CD4-positive, alpha-beta T cell (primary cell): ENCODE data around the gene TNS1. TPM values are rescaled to one million over a fixed set of nuclear protein-coding genes. Genes with fewer than 3 reads are reported as not detected.

Experiments
- ATAC-seq: fragments of 200-7000 bp; cut with Tn5 transposase; one replicate; pipeline ENCODE4 v1.10.0; 2022; ENCODE audit warnings: mild to moderate bottlenecking; ENCODE audit not compliant: poor library complexity
- CTCF ChIA-PET: fragments of 350-600 bp; sonication (Branson Sonifier 250); formaldehyde crosslinking; loops from one replicate; lab custom pipeline; 2021; ENCODE audit warnings: antibody characterized with exemption, inconsistent platforms; lab: Charles Lee
- POLR2A ChIA-PET: fragments of 350-600 bp; sonication (Branson Sonifier 250); formaldehyde crosslinking; loops from one replicate; lab custom pipeline; 2021; ENCODE audit warnings: antibody characterized with exemption, inconsistent platforms; lab: Charles Lee
- DNase-seq, 14 experiments: peaks; one replicate each; pipeline ENCODE4 v3.0.0-alpha.2; 2013 to 2020; ENCODE audit warnings: mixed read lengths in 2 of 14
- H3K27ac ChIP-seq, 2 donors: one replicate each; pipeline versions ENCODE4 v1.5.1 to v1.7.0; 2013; ENCODE audit warnings: low read length in 2 of 2, low read depth in 1 of 2, mild to moderate bottlenecking in 1 of 2
- H3K27me3 ChIP-seq, 2 experiments: 1 replicate in 1 of 2; 2 replicates in 1 of 2; pipeline versions ENCODE4 v1.6.1 to v1.7.0; 2013; ENCODE audit warnings: low read length in 2 of 2, control low read depth in 1 of 2, mild to moderate bottlenecking in 1 of 2, moderate library complexity in 1 of 2; ENCODE audit not compliant: insufficient read depth in 2 of 2, control insufficient read depth in 1 of 2
- H3K36me3 ChIP-seq: one replicate; pipeline ENCODE4 v1.6.1; 2013; ENCODE audit warnings: low read length, control low read depth; ENCODE audit not compliant: insufficient read depth
- H3K4me1 ChIP-seq: one replicate; pipeline ENCODE4 v1.6.1; 2013; ENCODE audit warnings: low read length, control low read depth; ENCODE audit not compliant: insufficient read depth
- H3K4me3 ChIP-seq: one replicate; pipeline ENCODE4 v1.5.1; 2013; ENCODE audit warnings: mild to moderate bottlenecking, low read length, moderate library complexity
- H3K9me3 ChIP-seq, 2 experiments: 1 replicate in 1 of 2; 2 replicates in 1 of 2; pipeline versions ENCODE4 v1.6.1 to v1.7.0; 2013; ENCODE audit warnings: low read length in 2 of 2, mild to moderate bottlenecking in 2 of 2, control low read depth in 1 of 2, moderate library complexity in 1 of 2; ENCODE audit not compliant: control insufficient read depth in 1 of 2, insufficient read depth in 1 of 2
- H3K27ac Mint-ChIP-seq: one replicate; pipeline ENCODE4 v1.8.0; 2020; ENCODE audit warnings: mixed read lengths
- H3K27me3 Mint-ChIP-seq: one replicate; pipeline ENCODE4 v1.8.0; 2021; ENCODE audit warnings: mixed read lengths
- H3K36me3 Mint-ChIP-seq: one replicate; pipeline ENCODE4 v1.8.0; 2021; ENCODE audit warnings: low read depth, mixed read lengths
- H3K4me1 Mint-ChIP-seq: one replicate; pipeline ENCODE4 v1.8.0; 2021; ENCODE audit warnings: low read depth, mixed read lengths
- H3K4me3 Mint-ChIP-seq: one replicate; pipeline ENCODE4 v1.8.0; 2020; ENCODE audit warnings: mild to moderate bottlenecking, mixed read lengths
- H3K9me3 Mint-ChIP-seq: one replicate; pipeline ENCODE4 v1.8.0; 2020; ENCODE audit warnings: mixed read lengths
- CTCF ChIP-seq: fragments of 200-600 bp; IDR thresholded peaks from one replicate; pipeline ENCODE4 v1.8.0; 2022; ENCODE audit warnings: antibody characterized with exemption, mild to moderate bottlenecking
- intact Hi-C, 2 experiments: fragments of 100-400 bp; cut with DNase I in 1 of 2; cut with micrococcal nuclease in 1 of 2; formaldehyde crosslinking; loops; one replicate each; pipeline versions ENCODE4 v1.15.1 to v1.9.0; 2023 to 2025; cut with DNase I, micrococcal nuclease
- total RNA-seq, 174 experiments: library from RNA in 2 of 174; stranded (reverse) in 2 of 174; gene quantifications; one replicate each; pipeline ENCODE4 v1.2.3 and lab custom pipeline; 2021 to 2026

Gene TNS1
- total RNA-seq, 2 experiments from 2014 or later, result 0.25 to 0.34 TPM

GRCh38 chr2:217872319-217872718 is 130.5 kb downstream of the TNS1 start:
- Mint-ChIP-seq H3K36me3 (no peaks in the 10 kb centered on the region), H3K27me3 (no peaks in the 10 kb centered on the region), H3K27ac (no peak overlapping the region), H3K9me3 (no peaks in the 10 kb centered on the region), H3K4me3 (no peak overlapping the region), H3K4me1 (no peaks in the 10 kb centered on the region)
- DNase-seq (no peak), ATAC-seq (no peak)
- POLR2A ChIA-PET, result no interaction called here
- no peaks in the 10 kb centered on the region for H3K4me1 ChIP-seq
- H3K36me3 ChIP-seq, result no peaks in the 10 kb centered on the region
- TF ChIP-seq CTCF, result no peak
- peaks cover 0 to 3% of the 10 kb centered on the region in 2 experiments for H3K9me3 ChIP-seq
- intact Hi-C loops, result no loop called here
- CTCF ChIA-PET, result no interaction called here
- H3K27me3 ChIP-seq, result no peaks in the 10 kb centered on the region
- no peak overlapping the region for H3K4me3 ChIP-seq
- no peak overlapping the region for H3K27ac ChIP-seq

DNA sequence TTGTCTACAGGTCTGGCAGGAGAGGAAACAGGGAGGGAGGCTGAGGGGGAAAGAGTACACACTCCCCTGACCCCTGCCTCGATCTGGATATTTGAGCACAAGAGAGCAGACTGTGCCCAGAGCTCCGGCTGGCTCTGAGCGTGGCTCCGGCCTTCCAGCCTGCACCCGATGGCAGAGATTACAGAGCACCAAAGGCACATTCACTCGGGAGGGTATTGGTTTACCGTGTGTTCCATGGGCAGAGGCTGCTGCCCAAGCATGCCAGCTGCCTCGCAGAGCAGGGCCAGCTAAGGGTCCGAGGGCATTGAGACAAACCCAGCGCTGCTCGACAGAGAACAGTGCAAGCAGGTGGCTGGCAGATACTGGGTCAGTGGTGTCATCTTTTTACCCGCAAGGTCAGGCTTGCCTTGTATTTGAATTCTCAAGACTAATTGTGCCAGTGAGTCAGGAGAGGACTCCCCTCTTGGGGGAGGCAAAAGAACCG is 132.2 kb downstream of the TNS1 start:
- no peaks in the 10 kb centered on the region for H3K36me3 Mint-ChIP-seq
- CTCF ChIA-PET, result no interaction called here
- H3K4me1 Mint-ChIP-seq, result no peaks in the 10 kb centered on the region

GRCh38 chr2:217868911-217869334 is 133.9 kb downstream of the TNS1 start:
- H3K4me3 ChIP-seq, result no peak overlapping the region
- H3K36me3 ChIP-seq, result no peaks in the 10 kb centered on the region
- Mint-ChIP-seq H3K4me1 (no peaks in the 10 kb centered on the region), H3K27ac (no peak overlapping the region), H3K4me3 (no peak overlapping the region), H3K9me3 (no peaks in the 10 kb centered on the region), H3K36me3 (no peaks in the 10 kb centered on the region), H3K27me3 (no peaks in the 10 kb centered on the region)
- ChIA-PET CTCF (no interaction called here), POLR2A (no interaction called here)
- no peak overlapping the region for H3K27ac ChIP-seq
- no peaks in the 10 kb centered on the region for H3K27me3 ChIP-seq
- no peak for DNase-seq
- no peaks in the 10 kb centered on the region for H3K4me1 ChIP-seq
- H3K9me3 ChIP-seq, result peaks cover 0 to 3% of the 10 kb centered on the region in 2 experiments
- no peak for ATAC-seq
- TF ChIP-seq CTCF, result no peak
- intact Hi-C loops, result no loop called here

More for the DNA sequence above, 132.2 kb downstream of the TNS1 start:
- Histone ChIP-seq H3K9me3 (peaks cover 0 to 3% of the 10 kb centered on the region in 2 experiments), H3K27me3 (no peaks in the 10 kb centered on the region), H3K27ac (no peak overlapping the region), H3K4me1 (no peaks in the 10 kb centered on the region), H3K36me3 (no peaks in the 10 kb centered on the region), H3K4me3 (no peak overlapping the region)
- H3K4me3 Mint-ChIP-seq, result no peak overlapping the region
- H3K9me3 Mint-ChIP-seq, result no peaks in the 10 kb centered on the region
- ATAC-seq (no peak), DNase-seq (no peak)
- intact Hi-C loops, result no loop called here
- POLR2A ChIA-PET, result no interaction called here
- TF ChIP-seq CTCF, result no peak
- no peaks in the 10 kb centered on the region for H3K27me3 Mint-ChIP-seq
- H3K27ac Mint-ChIP-seq, result no peak overlapping the region
